HUES64 (cell line): ENCODE measurements around the gene NUP214.

Experiments
- H3K27ac ChIP-seq: 2 replicates; pipeline ENCODE4 v1.7.0; 2013; ENCODE audit warnings: low read depth, low read length, inconsistent platforms
- H3K27me3 ChIP-seq: 2 replicates; pipeline ENCODE4 v1.6.1; 2013; ENCODE audit warnings: mild to moderate bottlenecking, low read length; ENCODE audit not compliant: insufficient read depth
- H3K36me3 ChIP-seq: 2 replicates; pipeline ENCODE4 v1.6.1; 2013; ENCODE audit warnings: mild to moderate bottlenecking, low read length; ENCODE audit not compliant: insufficient read depth
- H3K4me1 ChIP-seq: 2 replicates; pipeline ENCODE4 v1.6.1; 2013; ENCODE audit warnings: mild to moderate bottlenecking, low read length, moderate library complexity; ENCODE audit not compliant: insufficient read depth
- H3K4me3 ChIP-seq: 2 replicates; pipeline ENCODE4 v1.5.1; 2013; ENCODE audit warnings: mild to moderate bottlenecking, low read length, moderate library complexity
- H3K9ac ChIP-seq: 2 replicates; pipeline ENCODE4 v1.6.1; 2013; ENCODE audit warnings: mild to moderate bottlenecking, low read depth, low read length
- H3K9me3 ChIP-seq: 2 replicates; pipeline ENCODE4 v1.6.1; 2013; ENCODE audit warnings: low read depth, low read length; ENCODE audit not compliant: insufficient read depth
- WGBS: fragments of 150-250, 120-280 bp; methylation state at CpG from one replicate; pipeline ENCODE4 v1.1.7; 2013; ENCODE audit warnings: missing lambda C conversion rate; 5-methylcytosine and 5-hydroxymethylcytosine counted together

The NUP214 gene

GRCh38 chr9:131167936-131168335 lies 42.5 kb downstream of the NUP214 start:
- H3K9ac ChIP-seq: no peak overlapping the region
- WGBS: 94% methylated on average over 4 of the region's 4 CpGs
- peaks cover 65% of the 10 kb centered on the region for H3K36me3 ChIP-seq
- H3K4me1 ChIP-seq: no peaks in the 10 kb centered on the region
- H3K27me3 ChIP-seq: no peaks in the 10 kb centered on the region
- H3K9me3 ChIP-seq: no peaks in the 10 kb centered on the region
- H3K27ac ChIP-seq: no peak overlapping the region
- H3K4me3 ChIP-seq: no peak overlapping the region

GRCh38 chr9:131169563-131170240 lies 44.3 kb downstream of the NUP214 start:
- H3K27me3 ChIP-seq: no peaks in the 10 kb centered on the region
- no peak overlapping the region for H3K4me3 ChIP-seq
- no peaks in the 10 kb centered on the region for H3K9me3 ChIP-seq
- 94% methylated on average over 7 of the region's 7 CpGs for WGBS
- H3K36me3 ChIP-seq: peaks cover 60% of the 10 kb centered on the region
- H3K4me1 ChIP-seq: no peaks in the 10 kb centered on the region
- H3K27ac ChIP-seq: no peak overlapping the region
- no peak overlapping the region for H3K9ac ChIP-seq

- 96% methylated on average over 10 of the region's 10 CpGs for WGBS
- H3K9me3 ChIP-seq: no peaks in the 10 kb centered on the region
- peaks cover 65% of the 10 kb centered on the region for H3K36me3 ChIP-seq
Observed at GRCh38 chr9:131173995-131174394, 48.6 kb downstream of the NUP214 start.

GRCh38 chr9:131174681-131175239 lies 49.4 kb downstream of the NUP214 start:
- Histone ChIP-seq H3K27me3 (no peaks in the 10 kb centered on the region), H3K27ac (no peak overlapping the region), H3K4me1 (no peaks in the 10 kb centered on the region), H3K4me3 (no peak overlapping the region), H3K36me3 (peaks cover 72% of the 10 kb centered on the region), H3K9me3 (no peaks in the 10 kb centered on the region), H3K9ac (no peak overlapping the region)
- 97% methylated on average over 1 of the region's 1 CpG for WGBS

More at GRCh38 chr9:131173995-131174394, 48.6 kb downstream of the NUP214 start:
- Histone ChIP-seq H3K27me3 (no peaks in the 10 kb centered on the region), H3K4me1 (no peaks in the 10 kb centered on the region), H3K27ac (no peak overlapping the region), H3K9ac (no peak overlapping the region), H3K4me3 (no peak overlapping the region)

- Histone ChIP-seq H3K4me3 (no peak overlapping the region), H3K27ac (no peak overlapping the region), H3K27me3 (no peaks in the 10 kb centered on the region), H3K4me1 (no peaks in the 10 kb centered on the region), H3K9ac (no peak overlapping the region), H3K9me3 (no peaks in the 10 kb centered on the region), H3K36me3 (peaks cover 93% of the 10 kb centered on the region)
- 91% methylated on average over 1 of the region's 1 CpG for WGBS
Observed at GRCh38 chr9:131177898-131178297, 52.5 kb downstream of the NUP214 start.

- H3K4me1 ChIP-seq: no peaks in the 10 kb centered on the region
- no peaks in the 10 kb centered on the region for H3K9me3 ChIP-seq
- H3K27me3 ChIP-seq: no peaks in the 10 kb centered on the region
- no peak overlapping the region for H3K4me3 ChIP-seq
- H3K27ac ChIP-seq: no peak overlapping the region
- peaks cover 94% of the 10 kb centered on the region for H3K36me3 ChIP-seq
- 41% methylated on average over 4 of the region's 4 CpGs for WGBS
- H3K9ac ChIP-seq: no peak overlapping the region
Observed at GRCh38 chr9:131178382-131178781, 53.0 kb downstream of the NUP214 start.

GRCh38 chr9:131178926-131179325 lies 53.5 kb downstream of the NUP214 start:
- no peaks in the 10 kb centered on the region for H3K9me3 ChIP-seq
- no peak overlapping the region for H3K4me3 ChIP-seq
- WGBS: 92% methylated on average over 1 of the region's 1 CpG
- no peaks in the 10 kb centered on the region for H3K4me1 ChIP-seq
- H3K9ac ChIP-seq: no peak overlapping the region
- no peak overlapping the region for H3K27ac ChIP-seq
- H3K36me3 ChIP-seq: peaks cover 92% of the 10 kb centered on the region
- H3K27me3 ChIP-seq: no peaks in the 10 kb centered on the region

- Histone ChIP-seq H3K4me3 (no peak overlapping the region), H3K27ac (no peak overlapping the region), H3K4me1 (no peaks in the 10 kb centered on the region), H3K36me3 (peaks cover 87% of the 10 kb centered on the region), H3K27me3 (no peaks in the 10 kb centered on the region), H3K9me3 (no peaks in the 10 kb centered on the region), H3K9ac (no peak overlapping the region)
- 92% methylated on average over 4 of the region's 4 CpGs for WGBS
Observed at GRCh38 chr9:131179561-131180219, 54.3 kb downstream of the NUP214 start.

- H3K27me3 ChIP-seq: no peaks in the 10 kb centered on the region
- no peak overlapping the region for H3K4me3 ChIP-seq
- 94% methylated on average over 6 of the region's 6 CpGs for WGBS
- no peaks in the 10 kb centered on the region for H3K4me1 ChIP-seq
- peaks cover 87% of the 10 kb centered on the region for H3K36me3 ChIP-seq
- H3K9ac ChIP-seq: no peak overlapping the region
- no peak overlapping the region for H3K27ac ChIP-seq
- H3K9me3 ChIP-seq: no peaks in the 10 kb centered on the region
Observed at GRCh38 chr9:131180454-131180853, 55.1 kb downstream of the NUP214 start.

- Histone ChIP-seq H3K9me3 (no peaks in the 10 kb centered on the region), H3K4me1 (no peaks in the 10 kb centered on the region), H3K27ac (no peak overlapping the region), H3K4me3 (no peak overlapping the region), H3K36me3 (peaks cover 83% of the 10 kb centered on the region), H3K27me3 (no peaks in the 10 kb centered on the region), H3K9ac (no peak overlapping the region)
- WGBS: 87% methylated on average over 5 of the region's 6 CpGs
Observed at GRCh38 chr9:131181091-131181681, 55.8 kb downstream of the NUP214 start.

- H3K4me3 ChIP-seq: no peak overlapping the region
- no peaks in the 10 kb centered on the region for H3K27me3 ChIP-seq
- H3K36me3 ChIP-seq: peaks cover 84% of the 10 kb centered on the region
- WGBS: 97% methylated on average over 2 of the region's 3 CpGs
- H3K4me1 ChIP-seq: no peaks in the 10 kb centered on the region
- H3K27ac ChIP-seq: no peak overlapping the region
- no peaks in the 10 kb centered on the region for H3K9me3 ChIP-seq
- no peak overlapping the region for H3K9ac ChIP-seq
Observed at GRCh38 chr9:131185924-131186323, 60.5 kb downstream of the NUP214 start.
